B cell (primary cell): ENCODE results near the gene MYADML2.

Experiments used
- EZH2 ChIP-seq: IDR thresholded peaks from 2 replicates; pipeline ENCODE4 v1.6.1; 2012; ENCODE audit warnings: borderline replicate concordance, low read depth, mild to moderate bottlenecking, moderate library complexity, low read length; ENCODE audit not compliant: insufficient read depth, poor library complexity, severe bottlenecking
- TF ChIP-seq, protein P1 (sequence below): fragments of 200-600 bp; IDR thresholded peaks from one replicate; pipeline ENCODE4 v1.8.0; 2022; ENCODE audit warnings: antibody characterized with exemption, mild to moderate bottlenecking

DNA sequence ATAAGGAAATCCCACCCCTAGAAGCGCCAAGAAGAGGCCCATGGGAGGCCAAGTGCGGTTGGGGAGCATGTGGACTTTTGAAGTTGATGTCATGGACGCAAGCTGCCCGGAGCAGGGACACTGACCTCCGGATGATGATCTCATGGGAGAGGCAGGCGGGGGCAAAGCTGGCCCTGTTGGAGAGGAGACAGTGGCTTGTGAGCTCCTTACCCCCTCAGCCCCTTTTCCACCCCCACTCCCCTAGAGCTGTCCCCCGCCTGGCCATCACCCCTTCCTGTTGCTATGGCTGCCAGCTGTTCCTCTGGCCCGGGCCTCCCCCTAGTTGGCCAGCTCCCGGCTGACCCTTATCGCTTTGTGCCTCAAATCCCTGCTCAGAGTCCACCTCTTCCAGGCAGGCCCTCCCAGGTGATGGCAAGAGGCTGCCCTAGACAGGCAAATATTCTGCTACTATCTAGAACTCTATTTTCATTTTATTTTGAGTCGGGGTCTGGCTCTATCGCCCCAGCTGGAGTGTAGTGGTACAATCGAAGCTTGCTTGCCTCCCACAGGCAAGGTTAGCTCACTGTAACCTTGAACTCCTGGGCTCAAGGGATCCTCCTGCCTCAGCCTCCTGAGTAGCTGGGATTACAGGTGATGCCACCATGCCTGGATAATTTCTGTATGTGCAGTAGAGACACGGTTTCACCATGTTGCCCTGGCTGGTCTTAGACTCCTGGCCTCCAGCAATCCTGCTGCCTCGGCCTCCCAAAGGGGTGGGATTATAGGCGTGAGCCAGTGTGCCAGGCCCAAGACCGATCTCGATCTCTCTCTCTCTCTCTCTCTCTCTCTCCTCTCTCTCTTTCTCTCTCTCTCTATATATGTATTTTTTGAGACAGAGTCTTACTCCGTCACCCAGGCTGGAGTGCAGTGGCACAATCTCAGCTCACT, 7.4 kb upstream of the MYADML2 start:
- TF ChIP-seq, protein P1, sequence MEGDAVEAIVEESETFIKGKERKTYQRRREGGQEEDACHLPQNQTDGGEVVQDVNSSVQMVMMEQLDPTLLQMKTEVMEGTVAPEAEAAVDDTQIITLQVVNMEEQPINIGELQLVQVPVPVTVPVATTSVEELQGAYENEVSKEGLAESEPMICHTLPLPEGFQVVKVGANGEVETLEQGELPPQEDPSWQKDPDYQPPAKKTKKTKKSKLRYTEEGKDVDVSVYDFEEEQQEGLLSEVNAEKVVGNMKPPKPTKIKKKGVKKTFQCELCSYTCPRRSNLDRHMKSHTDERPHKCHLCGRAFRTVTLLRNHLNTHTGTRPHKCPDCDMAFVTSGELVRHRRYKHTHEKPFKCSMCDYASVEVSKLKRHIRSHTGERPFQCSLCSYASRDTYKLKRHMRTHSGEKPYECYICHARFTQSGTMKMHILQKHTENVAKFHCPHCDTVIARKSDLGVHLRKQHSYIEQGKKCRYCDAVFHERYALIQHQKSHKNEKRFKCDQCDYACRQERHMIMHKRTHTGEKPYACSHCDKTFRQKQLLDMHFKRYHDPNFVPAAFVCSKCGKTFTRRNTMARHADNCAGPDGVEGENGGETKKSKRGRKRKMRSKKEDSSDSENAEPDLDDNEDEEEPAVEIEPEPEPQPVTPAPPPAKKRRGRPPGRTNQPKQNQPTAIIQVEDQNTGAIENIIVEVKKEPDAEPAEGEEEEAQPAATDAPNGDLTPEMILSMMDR = no peak
- no peak for TF ChIP-seq EZH2
